Measurements from ENCODE around the gene MAP1B. TPM values are rescaled to one million over a fixed set of nuclear protein-coding genes. Genes with fewer than 3 reads are reported as not detected.

Gene MAP1B
- total and polyA plus RNA-seq, 2 of the 4 experiments (the other 2 are of a cell fraction), result 41.1 to 183 TPM

- Histone ChIP-seq H3K18ac (ENCODE audit: low read depth, low read length) (no peak overlapping the region), H4K20me1 (ENCODE audit: insufficient read depth, low read length) (no peaks in the 10 kb centered on the region), H3K56ac (ENCODE audit: extremely low read depth, insufficient read depth, low read length) (no peak overlapping the region), H2AK9ac (replicated peaks; ENCODE audit: low read depth, low read length, poor library complexity) (no peak overlapping the region), H2AK5ac (ENCODE audit: low read depth, low read length) (peak overlapping the region; percentile 48), H2BK20ac (ENCODE audit: low read depth, low read length) (peak overlapping the region; percentile 17; the same call in 1 of the 2 replicates), H3K79me1 (ENCODE audit: low read depth in 1 of 2, low read length in 2 of 2) (peaks cover 0 to 47% of the 10 kb centered on the region in 2 experiments; a peak in 3 of 4 replicates), H3K14ac (replicated peaks; ENCODE audit: low read depth, low read length) (peak overlapping the region; percentile 64), H2BK120ac (ENCODE audit: low read depth, low read length) (no peak overlapping the region), H3K9me3 (ENCODE audit: control insufficient read depth, insufficient read depth, low read length) (no peaks in the 10 kb centered on the region), H3K27me3 (ENCODE audit: control insufficient read depth, insufficient read depth, low read length) (no peaks in the 10 kb centered on the region), H3K4ac (ENCODE audit: low read depth, low read length) (peak overlapping the region; percentile 50; the same call in 1 of the 2 replicates), H4K8ac (ENCODE audit: low read depth in 2 of 2, low read length in 2 of 2) (peak overlapping the region in 1 of 2 experiments; percentile 24; a peak in 1 of 4 replicates), H3K23ac (ENCODE audit: low read depth, low read length) (no peak overlapping the region; the same call in 1 of the 2 replicates), H2AFZ (replicated peaks; ENCODE audit: low read length, poor library complexity) (no peak overlapping the region), H3K9me1 (ENCODE audit: insufficient read depth, low read length) (peaks cover 16% of the 10 kb centered on the region), H2BK15ac (ENCODE audit: low read depth, low read length) (no peak overlapping the region), H2BK5ac (ENCODE audit: low read depth, low read length, poor library complexity, severe bottlenecking) (peak overlapping the region; percentile 12), H4K91ac (ENCODE audit: insufficient read depth, low read depth, low read length) (no peak overlapping the region; the same call in 1 of the 2 replicates), H3K27ac (ENCODE audit: insufficient read depth, low read length) (no peak overlapping the region; the same call in 1 of the 2 replicates), H3K4me2 (ENCODE audit: low read depth, low read length) (no peak overlapping the region), H3K4me3 (ENCODE audit: insufficient read depth, low read depth, low read length) (no peak overlapping the region), H3K36me3 (ENCODE audit: control insufficient read depth, insufficient read depth, low read length) (peaks cover 16% of the 10 kb centered on the region), H3K9ac (ENCODE audit: low read depth, low read length) (no peak overlapping the region), H4K5ac (ENCODE audit: low read depth, low read length) (no peak overlapping the region), H3K4me1 (ENCODE audit: control insufficient read depth, insufficient read depth, low read length) (peaks cover 23% of the 10 kb centered on the region)
- ATAC-seq (ENCODE audit: low read depth) (no peak), DNase-seq (no peak)
- in situ Hi-C loops (cut with MboI; ENCODE audit: low sequenced_read_pairs), result no loop called here
- 79% methylated on average over 3 of the region's 10 CpGs; no CpG with 5 or more reads in 1 of the 2 experiments for WGBS, 2 experiments (ENCODE audit: extremely low coverage in 2 of 2, insufficient read length in 1 of 2)
- POLR2A ChIA-PET (ENCODE audit: unreplicated experiment), result no interaction called here
- intact Hi-C loops (cut with micrococcal nuclease), result loop anchor here (5.0 kb wide), 1 partner anchor 77 kb away; no protein-coding TSS in a partner anchor
- TF ChIP-seq RFX5 (IDR thresholded peaks at IDR 0.05; ENCODE audit: low read depth, low read length) (no peak), MAFK (IDR thresholded peaks at IDR 0.05; ENCODE audit: low read depth, low read length) (no peak), FOS (IDR thresholded peaks at IDR 0.05; ENCODE audit: low read depth, low read length) (no peak), RCOR1 (IDR thresholded peaks at IDR 0.05; ENCODE audit: insufficient replicate concordance, low read length) (no peak), ELK1 (IDR thresholded peaks at IDR 0.05; ENCODE audit: borderline replicate concordance, low read depth, low read length) (no peak), MAZ (IDR thresholded peaks at IDR 0.05; ENCODE audit: borderline replicate concordance, low read depth, low read length) (no peak), SMC3 (IDR thresholded peaks at IDR 0.05; ENCODE audit: low read depth, low read length) (no peak), CEBPB (IDR thresholded peaks at IDR 0.05; ENCODE audit: low read depth, low read length) (no peak)
- dilution Hi-C loops (cut with HindIII; ENCODE audit: low sequenced_read_pairs, unreplicated experiment), result no loop called here
- CTCF ChIA-PET, result interaction anchor here (1.2 kb wide), 1 partner anchor 71 kb away, joined by 3 read pairs; no protein-coding TSS in a partner anchor
- no TSS peak for BruUV-seq (replicated peaks)
These were observed 102.2 kb downstream of the MAP1B start for GRCh38 chr5:72209147-72210115.
